ENCODE data around the gene SPATS2L.

SPATS2L gene

DNA sequence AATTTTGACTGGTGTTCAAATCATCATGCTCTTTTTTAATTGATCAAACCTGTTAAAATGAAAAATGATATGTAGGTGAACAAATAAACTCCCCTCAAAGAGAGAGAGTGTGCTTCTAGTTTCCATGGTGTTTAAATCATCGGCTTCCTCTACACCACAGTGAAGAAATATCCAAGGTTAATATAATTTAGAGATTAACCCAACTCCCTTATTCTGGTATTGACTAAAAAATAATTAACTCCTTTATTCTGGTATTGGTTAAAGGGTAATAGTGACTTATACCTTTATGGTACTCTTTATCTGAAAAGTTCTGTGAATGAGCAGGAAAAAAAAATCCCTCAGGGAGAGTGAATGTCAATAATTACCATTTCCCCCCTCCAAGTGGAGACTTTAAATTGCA lies 93.1 kb downstream of the SPATS2L start:
- H3K4me3 ChIP-seq (ENCODE audit: low read length) = no peak overlapping the region
- TF ChIP-seq ZNF274 (IDR thresholded peaks at IDR 0.05; ENCODE audit: low read depth, low read length) = no peak

DNA sequence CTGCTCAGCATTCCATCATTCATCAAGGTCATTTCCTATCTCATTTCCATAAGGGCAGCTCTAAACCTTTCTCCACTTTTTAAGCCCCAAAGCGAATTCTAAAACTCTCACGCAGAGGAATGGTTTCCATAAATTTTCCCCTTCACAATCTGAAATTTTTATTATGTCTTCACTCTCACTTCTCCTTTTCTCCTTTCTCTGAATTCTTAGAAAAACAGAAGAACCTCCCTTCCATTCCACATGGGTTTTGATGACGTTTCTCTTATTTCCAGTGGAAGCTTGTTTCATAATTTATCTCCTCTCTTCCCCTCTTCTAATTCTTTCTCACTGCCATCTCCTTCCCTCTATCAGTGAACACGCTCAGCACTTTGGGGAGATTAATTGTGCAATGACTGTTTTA lies 97.3 kb downstream of the SPATS2L start:
- no peak for TF ChIP-seq ZNF274 (IDR thresholded peaks at IDR 0.05; ENCODE audit: low read depth, low read length)
- H3K4me3 ChIP-seq (ENCODE audit: low read length) = no peak overlapping the region

DNA sequence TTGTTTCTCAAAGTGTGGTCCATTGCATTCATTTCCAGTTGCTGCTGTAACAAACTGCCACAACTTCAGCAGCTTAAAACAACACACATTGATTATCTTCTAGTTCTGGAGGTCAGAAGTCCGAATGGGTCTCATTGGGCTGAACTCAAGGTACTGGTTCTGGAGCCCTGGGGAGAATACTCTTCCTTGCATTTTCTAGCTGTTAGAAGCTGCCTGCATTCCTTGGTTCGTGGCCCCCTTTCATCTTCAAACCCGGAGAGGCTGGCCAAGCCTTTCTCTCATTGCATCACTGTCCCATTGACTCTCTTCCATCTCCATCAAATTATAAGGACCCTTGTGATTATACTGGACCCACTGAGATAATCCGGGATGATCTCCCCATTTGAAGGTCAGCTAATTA lies 98.1 kb downstream of the SPATS2L start:
- TF ChIP-seq ZNF274 (IDR thresholded peaks at IDR 0.05; ENCODE audit: low read depth, low read length) = no peak
- no peak overlapping the region for H3K4me3 ChIP-seq (ENCODE audit: low read length)

DNA sequence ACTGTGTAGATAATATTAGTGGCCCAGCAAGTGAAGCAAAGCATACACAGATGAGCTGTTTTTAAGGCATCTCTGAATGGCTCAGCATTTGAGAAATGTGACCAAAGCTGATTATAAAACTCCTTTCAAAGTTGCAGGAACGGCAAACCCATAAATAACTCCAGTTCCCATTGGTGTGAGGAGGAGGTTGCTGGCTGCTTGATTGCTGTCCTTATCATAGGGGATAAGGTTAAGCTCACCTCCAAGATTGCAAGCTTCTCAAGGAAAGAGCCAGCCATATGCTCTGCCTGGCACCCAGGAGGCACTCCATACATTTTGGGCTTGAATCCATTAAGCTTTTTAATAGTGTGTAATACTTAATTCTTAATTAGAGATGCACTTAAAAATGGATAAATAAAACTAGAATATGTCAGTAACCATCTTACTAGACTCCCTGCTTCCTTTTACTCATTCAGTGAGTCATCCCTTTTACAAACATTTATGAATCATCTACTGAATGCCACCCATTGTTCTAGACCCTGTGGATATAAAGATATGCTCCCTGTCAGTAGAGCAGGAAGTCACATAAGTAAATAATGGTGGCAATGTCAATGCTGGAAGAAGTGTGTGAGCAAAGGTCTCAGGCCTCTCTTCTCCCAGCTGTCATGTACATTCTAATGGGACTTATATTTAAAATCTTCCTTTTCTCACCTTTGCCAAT lies 99.3 kb downstream of the SPATS2L start:
- no peak overlapping the region for H3K4me3 ChIP-seq (ENCODE audit: low read length)
- no peak for TF ChIP-seq ZNF274 (IDR thresholded peaks at IDR 0.05; ENCODE audit: low read depth, low read length)

DNA sequence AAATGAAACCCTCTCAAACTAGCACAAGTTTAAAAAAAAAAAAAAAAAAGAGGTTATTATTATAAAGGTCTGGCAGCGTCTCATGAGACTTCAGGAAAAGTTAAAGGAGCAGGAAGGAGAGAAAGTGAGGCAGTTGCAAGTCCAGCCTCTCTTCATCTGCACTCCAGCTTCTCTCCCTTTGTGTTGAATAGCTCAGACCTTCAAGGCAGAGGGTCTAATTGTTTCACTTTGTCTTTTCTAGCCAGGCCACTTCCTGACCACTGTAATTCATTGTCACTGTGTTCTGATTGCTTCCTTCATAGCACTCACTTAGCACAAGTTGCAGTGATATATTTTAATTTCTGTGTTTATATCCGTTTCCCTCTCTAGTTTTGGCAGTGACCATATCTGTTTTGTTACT lies 99.9 kb downstream of the SPATS2L start:
- TF ChIP-seq ZNF274 (IDR thresholded peaks at IDR 0.05; ENCODE audit: low read depth, low read length) = no peak
- H3K4me3 ChIP-seq (ENCODE audit: low read length) = no peak overlapping the region; the same call in 1 of the 2 replicates

GRCh38 chr2:200408428-200409316 lies 102.2 kb downstream of the SPATS2L start:
- H3K4me3 ChIP-seq (ENCODE audit: low read length) = no peak overlapping the region
- no peak for TF ChIP-seq ZNF274 (IDR thresholded peaks at IDR 0.05; ENCODE audit: low read depth, low read length)

DNA sequence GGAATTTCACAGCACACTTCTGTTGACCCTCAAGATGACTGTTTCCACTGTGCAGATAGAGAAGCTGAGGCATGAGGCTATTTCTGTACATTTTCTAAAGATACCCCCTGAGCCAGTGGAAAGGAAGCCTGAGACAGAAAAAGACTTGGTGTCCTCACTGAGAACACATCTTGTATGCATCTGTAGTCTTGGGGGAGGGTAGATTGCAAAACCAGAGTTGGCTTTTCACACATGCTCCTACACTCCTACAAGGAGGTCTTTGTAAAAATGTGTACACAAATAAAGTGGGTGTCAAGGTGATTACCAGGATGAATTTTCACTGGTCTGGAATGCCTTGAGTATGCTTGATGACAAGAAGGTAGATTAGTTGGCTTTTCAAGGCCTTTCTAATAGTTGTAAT lies 105.3 kb downstream of the SPATS2L start:
- no peak for TF ChIP-seq ZNF274 (IDR thresholded peaks at IDR 0.05; ENCODE audit: low read depth, low read length)

DNA sequence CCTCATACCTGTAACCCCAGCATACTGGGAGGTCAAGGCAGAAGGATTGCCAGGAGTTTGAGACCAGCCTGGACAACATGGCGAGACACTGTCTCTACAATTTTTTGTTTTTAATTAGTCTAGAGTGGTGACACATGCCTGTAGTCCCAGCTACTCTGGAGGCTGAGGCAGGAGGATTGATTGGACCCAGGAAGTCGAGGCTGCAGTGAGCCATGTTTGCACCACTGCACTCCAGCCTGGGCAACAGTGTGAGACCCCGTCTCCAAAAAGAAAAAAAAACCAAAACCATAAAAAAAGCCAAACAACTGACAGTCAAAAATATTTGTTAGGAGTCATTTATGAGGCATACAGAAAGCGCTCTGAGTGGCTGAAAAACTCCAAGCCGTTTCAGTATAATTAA lies 107.9 kb downstream of the SPATS2L start:
- TF ChIP-seq ZNF274 (IDR thresholded peaks at IDR 0.05; ENCODE audit: low read depth, low read length) = no peak
- H3K4me3 ChIP-seq (ENCODE audit: low read length) = no peak overlapping the region

More for the DNA sequence above, 105.3 kb downstream of the SPATS2L start:
- no peak overlapping the region for H3K4me3 ChIP-seq (ENCODE audit: low read length)

GRCh38 chr2:200415455-200415854 lies 109.0 kb downstream of the SPATS2L start:
- no peak for TF ChIP-seq ZNF274 (IDR thresholded peaks at IDR 0.05; ENCODE audit: low read depth, low read length)

GRCh38 chr2:200416878-200417277 lies 110.4 kb downstream of the SPATS2L start:
- no peak for TF ChIP-seq ZNF274 (IDR thresholded peaks at IDR 0.05; ENCODE audit: low read depth, low read length)
- no peak overlapping the region for H3K4me3 ChIP-seq (ENCODE audit: low read length)

More at GRCh38 chr2:200415455-200415854, 109.0 kb downstream of the SPATS2L start:
- H3K4me3 ChIP-seq (ENCODE audit: low read length) = no peak overlapping the region

GRCh38 chr2:200417366-200417765 lies 110.9 kb downstream of the SPATS2L start:
- no peak for TF ChIP-seq ZNF274 (IDR thresholded peaks at IDR 0.05; ENCODE audit: low read depth, low read length)
- H3K4me3 ChIP-seq (ENCODE audit: low read length) = no peak overlapping the region

DNA sequence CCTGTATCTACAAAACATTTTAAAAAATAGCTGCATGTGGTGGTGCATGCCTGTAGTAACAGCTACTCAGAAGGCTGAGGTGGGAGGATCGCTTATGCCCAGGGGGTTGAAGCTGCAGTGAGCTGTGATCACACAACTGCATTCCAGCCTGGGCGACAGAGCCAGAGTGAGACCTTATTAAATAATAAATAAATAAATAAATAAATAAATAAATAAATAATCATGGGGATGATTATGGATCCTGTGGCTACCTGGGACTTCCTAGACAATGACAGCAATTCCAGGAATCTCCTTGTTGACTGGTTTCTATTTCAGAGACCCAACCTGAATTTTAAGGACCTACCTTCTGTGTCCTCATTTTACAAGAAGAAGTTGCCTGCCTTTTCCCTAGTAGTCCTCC lies 111.9 kb downstream of the SPATS2L start:
- TF ChIP-seq ZNF274 (IDR thresholded peaks at IDR 0.05; ENCODE audit: low read depth, low read length) = no peak

GRCh38 chr2:200419325-200419724 lies 112.8 kb downstream of the SPATS2L start:
- TF ChIP-seq ZNF274 (IDR thresholded peaks at IDR 0.05; ENCODE audit: low read depth, low read length) = no peak
- no peak overlapping the region for H3K4me3 ChIP-seq (ENCODE audit: low read length)

More for the DNA sequence above, 111.9 kb downstream of the SPATS2L start:
- no peak overlapping the region for H3K4me3 ChIP-seq (ENCODE audit: low read length)

DNA sequence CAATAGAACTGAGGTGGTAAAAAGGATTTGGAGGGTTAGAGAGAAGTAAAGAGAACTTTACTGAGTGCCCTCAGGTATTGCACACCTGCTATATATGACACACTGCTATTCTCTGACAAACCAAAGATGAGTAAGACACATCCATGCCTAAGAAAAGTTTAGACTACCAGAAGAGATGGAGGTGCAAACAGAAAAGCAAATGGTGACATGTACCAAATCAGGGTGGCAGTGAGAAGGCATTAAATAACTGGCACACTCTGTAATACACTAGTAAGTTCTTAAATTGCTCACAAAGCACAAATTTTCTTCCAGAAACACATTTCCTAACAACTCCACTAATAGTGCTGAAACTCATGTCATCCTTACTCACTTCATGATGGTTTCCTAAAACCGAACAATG lies 114.8 kb downstream of the SPATS2L start:
- TF ChIP-seq ZNF274 (IDR thresholded peaks at IDR 0.05; ENCODE audit: low read depth, low read length) = no peak
- no peak overlapping the region for H3K4me3 ChIP-seq (ENCODE audit: low read length)

DNA sequence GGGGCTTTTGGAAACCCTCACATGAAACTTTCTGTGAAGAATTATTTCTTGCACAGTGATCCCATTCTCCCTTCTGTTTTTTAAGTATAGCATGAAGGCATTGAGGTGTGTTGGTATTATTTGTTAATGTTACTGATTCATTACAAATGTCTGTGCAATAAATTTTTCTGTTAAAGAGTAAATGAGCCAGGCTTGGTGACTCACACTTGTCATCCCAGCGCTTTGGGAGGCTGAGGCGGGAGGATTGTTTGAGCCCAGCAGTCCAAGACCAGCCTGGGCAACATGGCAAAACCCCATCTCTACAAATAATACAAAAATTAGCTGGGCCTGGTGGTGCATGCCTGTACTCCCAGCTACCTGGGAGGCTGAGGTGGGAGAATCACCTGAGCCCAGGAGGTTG lies 115.6 kb downstream of the SPATS2L start:
- H3K4me3 ChIP-seq (ENCODE audit: low read length) = no peak overlapping the region
- TF ChIP-seq ZNF274 (IDR thresholded peaks at IDR 0.05; ENCODE audit: low read depth, low read length) = no peak
